HTERT RPE-1 (cell line): ENCODE data around the gene HSPB6.

Source experiments
- in situ Hi-C: fragments of 300-500 bp; cut with MboI; formaldehyde crosslinking; loops from 4 replicates; pipeline ENCODE4 v1.14.3; 2020; ENCODE audit warnings: low sequenced_read_pairs

The HSPB6 gene

GRCh38 chr19:35717665-35718344 lies 39.0 kb downstream of the HSPB6 start, which contains the start of gene KMT2B:
Gene KMT2B (plus strand): TSS chr19:35718003. CDS start chr19:35718019, 16 bp downstream.
- in situ Hi-C loops: no loop called here

DNA sequence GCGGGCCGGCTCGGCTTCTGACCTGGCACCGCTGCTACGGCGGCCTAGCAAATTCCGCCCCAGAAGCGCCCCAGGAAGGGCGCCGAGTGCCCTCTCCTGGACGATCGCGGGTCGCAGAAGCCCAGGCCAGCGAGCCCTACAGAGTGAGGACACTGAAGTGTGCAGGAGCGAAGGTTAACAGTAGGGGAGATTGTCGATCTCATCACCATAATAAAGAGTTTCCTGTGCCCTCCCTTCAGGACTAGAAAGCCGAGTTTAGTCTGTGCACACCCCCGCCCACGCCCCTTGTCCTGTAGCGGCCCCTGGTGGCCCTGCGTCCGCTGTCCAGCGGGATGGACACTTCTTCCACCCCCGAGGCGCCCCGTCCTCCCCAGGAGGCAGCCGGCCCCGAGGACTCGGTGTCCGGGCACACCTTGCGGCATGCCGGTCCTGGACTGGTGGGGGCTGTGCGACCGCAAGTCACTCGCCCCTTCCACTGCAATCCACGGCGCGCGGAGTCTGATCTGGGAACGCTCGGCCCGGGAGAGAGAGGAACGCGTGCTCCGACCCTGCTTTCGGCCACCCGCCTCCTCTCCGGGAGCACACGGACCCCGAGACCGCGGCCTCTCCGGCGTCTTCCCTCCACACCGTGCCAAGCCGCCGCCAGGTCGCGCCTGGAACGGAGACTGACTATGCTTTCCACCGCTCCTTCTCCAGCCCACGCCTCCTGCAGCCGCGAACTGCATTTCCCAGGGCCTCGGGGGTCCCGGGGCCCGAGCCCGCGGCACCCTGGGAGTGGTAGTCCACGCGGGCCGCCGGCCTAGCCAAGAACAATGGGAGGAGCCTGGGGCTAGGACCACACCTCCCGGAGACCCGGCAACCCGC lies 39.8 kb downstream of the HSPB6 start:
- in situ Hi-C loops: no loop called here

- in situ Hi-C loops: no loop called here
Observed at GRCh38 chr19:35715981-35716800, 40.6 kb downstream of the HSPB6 start.

GRCh38 chr19:35715355-35715809 lies 41.4 kb downstream of the HSPB6 start:
- in situ Hi-C loops: no loop called here

DNA sequence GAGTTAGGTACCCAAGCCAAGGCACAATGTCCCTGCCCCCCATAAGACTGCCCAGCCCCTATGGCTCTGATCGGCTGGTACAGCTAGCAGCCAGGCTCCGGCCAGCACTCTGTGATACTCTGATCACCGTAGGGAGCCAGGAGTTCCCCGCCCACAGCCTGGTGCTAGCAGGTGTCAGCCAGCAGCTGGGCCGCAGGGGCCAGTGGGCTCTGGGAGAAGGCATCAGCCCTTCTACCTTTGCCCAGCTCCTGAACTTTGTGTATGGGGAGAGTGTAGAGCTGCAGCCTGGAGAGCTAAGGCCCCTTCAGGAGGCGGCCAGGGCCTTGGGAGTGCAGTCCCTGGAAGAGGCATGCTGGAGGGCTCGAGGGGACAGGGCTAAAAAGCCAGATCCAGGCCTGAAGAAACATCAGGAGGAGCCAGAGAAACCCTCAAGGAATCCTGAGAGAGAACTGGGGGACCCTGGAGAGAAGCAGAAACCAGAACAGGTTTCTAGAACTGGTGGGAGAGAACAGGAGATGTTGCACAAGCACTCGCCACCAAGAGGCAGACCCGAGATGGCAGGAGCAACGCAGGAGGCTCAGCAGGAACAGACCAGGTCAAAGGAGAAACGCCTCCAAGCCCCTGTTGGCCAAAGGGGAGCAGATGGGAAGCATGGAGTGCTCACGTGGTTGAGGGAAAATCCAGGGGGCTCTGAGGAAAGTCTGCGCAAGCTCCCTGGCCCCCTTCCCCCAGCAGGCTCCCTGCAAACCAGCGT lies 42.1 kb downstream of the HSPB6 start:
- in situ Hi-C loops: no loop called here

GRCh38 chr19:35713904-35714495 lies 42.8 kb downstream of the HSPB6 start:
- in situ Hi-C loops: no loop called here

DNA sequence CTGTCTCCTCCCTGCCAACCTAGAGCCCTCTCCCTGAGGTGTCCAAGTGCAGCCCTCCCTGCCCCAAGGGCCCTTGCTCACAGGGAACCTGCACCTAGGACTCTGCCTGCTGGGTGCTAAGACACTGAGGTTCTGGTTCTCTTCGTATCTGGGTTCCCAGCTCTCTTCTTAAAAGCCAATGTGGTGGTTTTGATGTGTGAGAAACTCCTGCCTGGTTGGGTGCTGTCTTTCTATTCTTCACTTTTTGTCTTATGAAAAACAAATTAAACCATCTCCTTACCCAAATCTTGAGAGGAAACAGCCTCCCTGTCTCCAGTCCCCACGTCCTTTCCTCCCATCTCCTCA lies 43.4 kb downstream of the HSPB6 start:
- in situ Hi-C loops: no loop called here

- in situ Hi-C loops: no loop called here
Observed at GRCh38 chr19:35712567-35713505, 44.0 kb downstream of the HSPB6 start.

DNA sequence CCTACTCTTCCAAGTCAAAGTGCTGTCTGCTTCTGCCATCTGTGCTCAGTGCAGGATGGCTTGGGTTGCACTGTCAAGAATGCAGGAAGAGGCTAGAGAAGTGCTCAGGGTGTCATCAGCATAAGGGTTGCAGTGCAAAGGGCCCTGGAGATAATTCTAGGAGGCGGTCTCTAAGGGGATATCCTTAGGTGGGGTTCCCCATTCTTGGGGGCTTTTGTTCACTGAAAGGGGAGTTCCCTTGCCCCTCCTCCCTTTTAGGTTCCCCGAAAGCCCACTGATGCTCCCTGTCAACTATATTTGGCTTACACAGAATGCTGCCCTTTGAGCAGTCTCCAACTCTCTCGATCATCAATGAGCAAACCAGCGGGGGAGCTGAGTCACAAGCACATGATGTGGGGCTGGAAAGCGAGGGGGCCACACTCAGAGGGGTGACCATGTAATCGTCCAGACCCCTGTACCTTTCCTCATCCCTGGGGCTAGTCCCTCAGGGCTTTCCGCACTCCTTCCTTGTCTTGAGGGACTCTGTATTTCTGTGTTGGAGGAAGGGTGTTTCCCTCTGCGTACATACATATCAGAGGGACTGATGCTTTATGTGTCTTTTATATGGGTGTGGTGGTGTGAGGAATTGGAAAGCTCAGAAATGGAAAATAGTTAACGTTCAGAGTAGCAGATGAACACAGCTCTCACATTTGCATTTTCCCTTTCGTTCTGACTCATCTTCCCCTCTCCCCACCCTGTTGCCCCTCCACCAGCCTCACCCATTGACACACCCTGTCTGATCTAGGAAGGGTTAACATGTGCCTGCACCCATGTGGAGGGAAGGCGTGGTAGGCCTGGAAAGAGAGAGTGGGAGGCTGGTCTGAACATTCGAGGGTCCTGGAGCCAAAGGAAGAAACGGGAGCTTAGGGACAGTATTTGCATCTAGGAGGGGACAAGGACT lies 45.8 kb downstream of the HSPB6 start:
- in situ Hi-C loops: no loop called here

- in situ Hi-C loops: no loop called here
Observed at GRCh38 chr19:35708391-35708790, 48.4 kb downstream of the HSPB6 start.
